Spinal cord (tissue), 10 donors: ENCODE data around the gene KRTAP10-3. TPM values are rescaled to one million over a fixed set of nuclear protein-coding genes. Genes with fewer than 3 reads are reported as not detected.
"Not testable (repeated sequence)": the region's sequence is repeated elsewhere in the genome, so short reads cannot be mapped to it uniquely, and the experiment has no call there.

Experiments used
- DNase-seq, 6 donors: peaks; one replicate each; pipeline versions ENCODE4 v3.0.0 to v3.0.0-alpha.2; 2013 to 2015; ENCODE audit warnings: low spot score in 6 of 6, low read depth in 4 of 6
- H3K27ac ChIP-seq: one replicate; pipeline ENCODE4 v1.5.1; 2013; ENCODE audit warnings: low read depth, low read length, control low read depth
- H3K27me3 ChIP-seq: one replicate; pipeline ENCODE4 v1.6.1; 2013; ENCODE audit warnings: low read length; ENCODE audit not compliant: control insufficient read depth, insufficient read depth
- H3K36me3 ChIP-seq: one replicate; pipeline ENCODE4 v1.6.1; 2013; ENCODE audit warnings: low read length; ENCODE audit not compliant: control insufficient read depth, insufficient read depth
- H3K4me1 ChIP-seq: one replicate; pipeline ENCODE4 v1.6.1; 2013; ENCODE audit warnings: low read length; ENCODE audit not compliant: control insufficient read depth, insufficient read depth
- H3K4me3 ChIP-seq: one replicate; pipeline ENCODE4 v1.5.1; 2013; ENCODE audit warnings: low read depth, low read length, control low read depth
- H3K9me3 ChIP-seq: one replicate; pipeline ENCODE4 v1.6.1; 2013; ENCODE audit warnings: low read length; ENCODE audit not compliant: control insufficient read depth, insufficient read depth
- WGBS: methylation state at CpG from one replicate; pipeline ENCODE4 v1.1.5; 2013; ENCODE audit warnings: missing lambda C conversion rate; ENCODE audit not compliant: insufficient coverage; 5-methylcytosine and 5-hydroxymethylcytosine counted together
- polyA plus RNA-seq, 2 donors: library from polyadenylated mRNA; unstranded; fragments of 120-200 nt; gene quantifications; one replicate each; pipeline ENCODE4 v1.2.1, GENCODE V29; 2013; ENCODE audit not compliant: insufficient read length in 2 of 2
- total RNA-seq, 2 donors: library from RNA; depleted of rRNA in 1 of 2; stranded (reverse); fragments of 120-200 nt in 1 of 2; fragments of >200 nt in 1 of 2; gene quantifications; one replicate each; pipeline versions ENCODE4 v1.2.3 to v1.2.4, GENCODE V29; 2013 to 2014
- donor health status: healthy.

Gene KRTAP10-3
- total and polyA plus RNA-seq, 4 donors, result not detected

GRCh38 chr21:44580231-44580821 is 21.7 kb upstream of the KRTAP10-3 start, which contains the start of gene KRTAP10-5:
Gene KRTAP10-5, minus strand, starts transcription at chr21:44580604. Its CDS starts 26 bp downstream, at chr21:44580578.
- H3K9me3 ChIP-seq, H3K27me3 ChIP-seq, H3K27ac ChIP-seq, H3K4me3 ChIP-seq, H3K4me1 ChIP-seq, H3K36me3 ChIP-seq, DNase-seq: not testable (repeated sequence)
- WGBS, result 24% methylated on average over 19 of the region's 19 CpGs

- H3K27ac ChIP-seq, result no peak overlapping the region
- H3K4me1 ChIP-seq, result peaks cover 3% of the 10 kb centered on the region
- H3K4me3 ChIP-seq, result no peak overlapping the region
- no peaks in the 10 kb centered on the region for H3K27me3 ChIP-seq
- no peaks in the 10 kb centered on the region for H3K36me3 ChIP-seq
- DNase-seq, result peak in 1 of 6 donors; percentile 17
- peaks cover 4% of the 10 kb centered on the region for H3K9me3 ChIP-seq
- WGBS, result 55% methylated on average over 7 of the region's 7 CpGs
Observed at GRCh38 chr21:44579833-44580144, 21.2 kb upstream of the KRTAP10-3 start.

DNA sequence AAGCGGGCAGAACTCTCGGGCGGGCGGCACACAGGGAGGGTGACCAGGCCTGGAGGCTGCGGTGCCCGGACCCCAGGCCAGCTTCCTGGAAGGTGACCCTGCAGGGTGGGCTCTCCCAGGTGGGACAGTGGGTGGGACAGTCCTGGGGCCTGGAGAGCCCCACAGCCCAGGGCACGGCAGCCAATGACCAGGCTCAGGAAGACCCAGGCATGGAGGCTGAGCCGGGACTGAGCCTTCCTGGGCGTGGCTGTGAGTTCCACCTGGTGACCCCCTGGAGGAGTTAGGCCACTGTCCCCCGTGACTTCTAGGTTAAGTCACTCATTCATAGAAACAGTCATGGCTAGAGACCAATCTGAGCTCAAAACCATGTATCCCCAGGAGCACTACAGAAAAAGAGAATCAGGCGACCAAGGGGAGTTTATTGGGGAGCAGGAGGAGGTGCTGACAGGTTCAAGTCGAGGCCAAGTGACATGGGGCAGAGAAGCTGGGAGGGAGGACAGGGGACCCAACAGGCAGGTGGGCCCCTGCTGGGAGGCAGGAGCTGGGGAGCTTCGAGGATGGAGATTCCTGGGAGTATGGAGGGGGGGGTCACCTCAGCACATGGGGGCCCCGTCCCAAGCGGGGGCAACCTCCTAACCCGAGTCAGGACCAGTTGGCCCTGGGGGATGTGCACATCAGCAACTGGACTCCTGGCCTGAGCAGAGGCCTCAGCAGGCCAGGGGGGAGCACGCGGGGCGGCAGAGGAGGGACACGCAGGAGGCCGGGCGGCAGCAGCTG is 20.6 kb upstream of the KRTAP10-3 start:
- Histone ChIP-seq H3K36me3 (no peaks in the 10 kb centered on the region), H3K9me3 (peaks cover 4% of the 10 kb centered on the region), H3K4me1 (peaks cover 4% of the 10 kb centered on the region), H3K4me3 (no peak overlapping the region), H3K27me3 (no peaks in the 10 kb centered on the region), H3K27ac (no peak overlapping the region)
- DNase-seq, result no peak
- 69% methylated on average over 20 of the region's 22 CpGs for WGBS

- Histone ChIP-seq H3K27me3 (no peaks in the 10 kb centered on the region), H3K4me3 (no peak overlapping the region), H3K4me1 (peaks cover 4% of the 10 kb centered on the region), H3K9me3 (peaks cover 4% of the 10 kb centered on the region), H3K27ac (no peak overlapping the region), H3K36me3 (no peaks in the 10 kb centered on the region)
- DNase-seq, result no peak
- whole genome bisulfite sequencing, result 94% methylated on average over 16 of the region's 17 CpGs
Observed at GRCh38 chr21:44578371-44579055, 19.9 kb upstream of the KRTAP10-3 start.

- Histone ChIP-seq H3K27ac (no peak overlapping the region), H3K9me3 (peaks cover 4% of the 10 kb centered on the region), H3K27me3 (no peaks in the 10 kb centered on the region), H3K4me3 (no peak overlapping the region), H3K4me1 (peaks cover 4% of the 10 kb centered on the region), H3K36me3 (no peaks in the 10 kb centered on the region)
- 98% methylated on average over 5 of the region's 10 CpGs for WGBS
- no peak for DNase-seq
Observed at GRCh38 chr21:44576025-44576420, 17.4 kb upstream of the KRTAP10-3 start.

DNA sequence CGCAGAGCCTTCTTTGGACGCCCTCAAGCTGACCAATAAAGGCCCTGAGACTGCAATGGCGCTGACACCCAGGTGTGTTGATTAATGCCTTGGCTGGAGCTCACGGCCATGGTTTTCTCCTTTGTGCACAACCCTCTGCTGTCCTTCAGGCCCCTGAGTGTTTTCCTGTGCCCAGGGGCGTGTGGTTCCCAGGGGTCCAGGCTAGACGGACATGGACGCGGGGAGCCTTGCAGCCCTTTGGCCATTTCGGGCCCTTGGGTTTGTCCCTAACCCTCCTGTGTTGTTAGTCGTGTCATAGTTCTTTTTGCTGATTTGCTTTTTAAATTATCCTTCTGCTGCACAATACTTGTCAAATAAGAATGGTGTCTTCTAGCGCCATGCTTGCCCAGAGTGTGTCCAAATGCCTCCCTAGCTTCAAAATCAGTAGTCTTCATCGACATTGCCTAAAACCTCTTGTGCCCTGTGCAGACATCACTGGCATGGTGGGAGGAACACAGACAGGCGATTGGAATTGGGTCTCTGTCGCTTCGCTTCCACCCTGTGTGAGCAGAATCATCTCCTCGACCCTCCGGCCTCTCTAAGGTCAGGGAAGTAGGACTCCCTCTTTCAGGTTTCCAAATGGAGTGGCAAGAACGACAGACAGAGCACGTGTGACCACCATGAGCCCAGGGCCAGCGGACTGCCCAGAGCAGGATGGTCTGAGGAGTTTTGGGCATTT is 16.9 kb upstream of the KRTAP10-3 start:
- WGBS, result 86% methylated on average over 14 of the region's 20 CpGs
- no peak for DNase-seq

DNA sequence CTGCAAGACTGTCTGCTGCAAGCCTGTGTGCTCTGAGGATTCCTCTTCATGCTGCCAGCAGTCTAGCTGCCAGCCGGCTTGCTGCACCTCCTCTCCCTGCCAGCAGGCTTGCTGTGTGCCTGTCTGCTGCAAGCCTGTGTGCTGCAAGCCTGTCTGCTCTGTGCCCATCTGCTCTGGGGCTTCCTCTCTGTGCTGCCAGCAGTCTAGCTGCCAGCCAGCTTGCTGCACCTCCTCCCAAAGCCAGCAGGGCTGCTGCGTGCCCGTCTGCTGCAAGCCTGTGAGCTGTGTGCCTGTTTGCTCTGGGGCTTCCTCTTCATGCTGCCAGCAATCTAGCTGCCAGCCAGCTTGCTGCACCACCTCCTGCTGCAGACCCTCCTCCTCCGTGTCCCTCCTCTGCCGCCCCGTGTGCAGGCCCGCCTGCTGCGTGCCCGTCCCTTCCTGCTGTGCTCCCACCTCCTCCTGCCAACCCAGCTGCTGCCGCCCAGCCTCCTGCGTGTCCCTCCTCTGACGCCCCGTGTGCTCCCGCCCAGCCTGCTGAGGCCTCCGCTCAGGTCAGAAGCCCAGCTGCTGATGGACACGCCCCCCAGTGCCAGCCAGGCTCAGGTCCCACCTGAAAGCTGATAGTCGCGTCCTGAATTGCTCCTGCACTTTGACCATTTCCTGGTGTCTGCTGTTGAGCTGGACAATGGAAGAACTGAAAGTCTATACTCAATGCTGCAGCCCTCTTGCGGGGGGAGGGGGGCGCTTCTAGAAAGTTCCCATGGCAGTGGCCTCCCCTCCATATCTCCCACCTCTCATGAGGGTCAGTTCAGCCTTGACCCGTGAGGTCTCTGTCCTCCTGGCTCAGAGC is 16.1 kb upstream of the KRTAP10-3 start:
- Histone ChIP-seq H3K27me3 (no peaks in the 10 kb centered on the region), H3K36me3 (no peaks in the 10 kb centered on the region), H3K9me3 (peaks cover 4% of the 10 kb centered on the region), H3K27ac (no peak overlapping the region), H3K4me1 (peaks cover 4% of the 10 kb centered on the region), H3K4me3 (no peak overlapping the region)
- DNase-seq, result no peak
- WGBS, result 33% methylated on average over 21 of the region's 21 CpGs

More for the DNA sequence above, 16.9 kb upstream of the KRTAP10-3 start:
- Histone ChIP-seq H3K27me3 (no peaks in the 10 kb centered on the region), H3K4me3 (no peak overlapping the region), H3K4me1 (peaks cover 4% of the 10 kb centered on the region), H3K9me3 (peaks cover 4% of the 10 kb centered on the region), H3K27ac (no peak overlapping the region), H3K36me3 (no peaks in the 10 kb centered on the region)

DNA sequence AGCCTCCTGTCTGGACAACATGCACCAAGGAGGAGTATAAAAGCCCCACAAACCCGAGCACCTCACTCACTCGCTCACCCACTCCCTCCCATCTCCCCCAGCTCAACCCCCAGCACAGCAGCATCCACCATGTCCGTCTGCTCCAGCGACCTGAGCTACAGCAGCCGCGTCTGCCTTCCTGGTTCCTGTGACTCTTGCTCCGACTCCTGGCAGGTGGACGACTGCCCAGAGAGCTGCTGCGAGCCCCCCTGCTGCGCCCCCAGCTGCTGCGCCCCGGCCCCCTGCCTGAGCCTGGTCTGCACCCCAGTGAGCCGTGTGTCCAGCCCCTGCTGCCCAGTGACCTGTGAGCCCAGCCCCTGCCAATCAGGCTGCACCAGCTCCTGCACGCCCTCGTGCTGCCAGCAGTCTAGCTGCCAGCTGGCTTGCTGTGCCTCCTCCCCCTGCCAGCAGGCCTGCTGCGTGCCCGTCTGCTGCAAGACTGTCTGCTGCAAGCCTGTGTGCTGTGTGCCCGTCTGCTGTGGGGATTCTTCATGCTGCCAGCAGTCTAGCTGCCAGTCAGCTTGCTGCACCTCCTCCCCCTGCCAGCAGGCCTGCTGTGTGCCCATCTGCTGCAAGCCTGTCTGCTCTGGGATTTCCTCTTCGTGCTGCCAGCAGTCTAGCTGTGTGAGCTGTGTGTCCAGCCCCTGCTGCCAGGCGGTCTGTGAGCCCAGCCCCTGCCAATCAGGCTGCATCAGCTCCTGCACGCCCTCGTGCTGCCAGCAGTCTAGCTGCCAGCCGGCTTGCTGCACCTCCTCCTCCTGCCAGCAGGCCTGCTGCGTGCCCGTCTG is 15.2 kb upstream of the KRTAP10-3 start, which contains the start of gene KRTAP10-4:
Gene KRTAP10-4, plus strand, starts transcription at position 100 of the 827 bp plus-strand sequence. Its CDS starts 30 bp downstream, at position 130.
- H3K4me3 ChIP-seq, DNase-seq, H3K36me3 ChIP-seq, H3K4me1 ChIP-seq, H3K9me3 ChIP-seq, H3K27ac ChIP-seq, H3K27me3 ChIP-seq: not testable (repeated sequence)
- WGBS, result 53% methylated on average over 13 of the region's 25 CpGs
